ENCODE data around the gene CFAP61. TPM values are rescaled to one million over a fixed set of nuclear protein-coding genes. Genes with fewer than 3 reads are reported as not detected.

CFAP61 gene
- total RNA-seq, 1 donor: not detected

DNA sequence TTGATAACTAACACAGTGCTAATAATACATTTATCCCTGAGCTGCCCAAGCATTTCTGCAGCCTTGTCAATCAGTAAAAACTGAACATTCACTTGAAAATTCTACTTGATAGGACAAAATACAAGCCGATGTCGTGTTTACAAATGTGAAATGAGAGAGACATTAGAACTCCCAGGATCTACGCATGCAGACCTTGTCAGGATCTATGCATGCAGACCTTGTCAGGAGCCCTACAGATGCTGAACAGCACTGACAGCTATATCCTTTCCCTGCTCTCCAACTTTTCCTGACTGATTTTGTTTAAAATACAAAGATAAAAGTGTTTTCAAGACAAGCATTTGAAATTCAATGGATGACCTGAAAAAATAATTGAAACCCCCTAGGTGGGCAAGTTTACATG, 344.5 kb downstream of the CFAP61 start:
- Histone ChIP-seq H3K4me3 (ENCODE audit: low read length) (no peak overlapping the region), H3K9me3 (ENCODE audit: low read depth, low read length) (no peaks in the 10 kb centered on the region), H3K27me3 (ENCODE audit: insufficient read depth, low read length) (no peaks in the 10 kb centered on the region), H3K4me1 (ENCODE audit: insufficient read depth, low read length) (peaks cover 28% of the 10 kb centered on the region)

DNA sequence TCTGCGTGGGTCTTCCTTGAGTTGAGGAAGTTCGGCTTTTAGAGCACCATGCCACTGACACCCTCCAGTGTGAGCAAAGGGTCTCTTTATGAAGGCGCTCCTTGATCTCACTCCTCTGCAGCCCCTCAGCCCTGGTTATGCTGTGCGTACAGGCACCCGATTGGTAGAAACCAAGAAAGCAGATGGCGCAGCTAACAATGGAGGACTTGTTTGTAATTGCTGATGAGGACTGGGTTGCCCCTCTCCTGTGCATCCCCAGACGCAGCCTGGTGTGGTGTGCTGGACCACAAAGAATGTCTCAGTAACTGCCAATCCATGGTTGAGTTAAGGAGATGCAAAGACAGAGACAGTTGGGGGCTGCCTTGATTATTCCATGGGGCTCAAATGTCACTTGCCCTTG, 345.8 kb downstream of the CFAP61 start:
- no peak overlapping the region for H3K4me3 ChIP-seq (ENCODE audit: low read length)
- H3K27me3 ChIP-seq (ENCODE audit: insufficient read depth, low read length): no peaks in the 10 kb centered on the region
- no peaks in the 10 kb centered on the region for H3K9me3 ChIP-seq (ENCODE audit: low read depth, low read length)
- peaks cover 20% of the 10 kb centered on the region for H3K4me1 ChIP-seq (ENCODE audit: insufficient read depth, low read length)

DNA sequence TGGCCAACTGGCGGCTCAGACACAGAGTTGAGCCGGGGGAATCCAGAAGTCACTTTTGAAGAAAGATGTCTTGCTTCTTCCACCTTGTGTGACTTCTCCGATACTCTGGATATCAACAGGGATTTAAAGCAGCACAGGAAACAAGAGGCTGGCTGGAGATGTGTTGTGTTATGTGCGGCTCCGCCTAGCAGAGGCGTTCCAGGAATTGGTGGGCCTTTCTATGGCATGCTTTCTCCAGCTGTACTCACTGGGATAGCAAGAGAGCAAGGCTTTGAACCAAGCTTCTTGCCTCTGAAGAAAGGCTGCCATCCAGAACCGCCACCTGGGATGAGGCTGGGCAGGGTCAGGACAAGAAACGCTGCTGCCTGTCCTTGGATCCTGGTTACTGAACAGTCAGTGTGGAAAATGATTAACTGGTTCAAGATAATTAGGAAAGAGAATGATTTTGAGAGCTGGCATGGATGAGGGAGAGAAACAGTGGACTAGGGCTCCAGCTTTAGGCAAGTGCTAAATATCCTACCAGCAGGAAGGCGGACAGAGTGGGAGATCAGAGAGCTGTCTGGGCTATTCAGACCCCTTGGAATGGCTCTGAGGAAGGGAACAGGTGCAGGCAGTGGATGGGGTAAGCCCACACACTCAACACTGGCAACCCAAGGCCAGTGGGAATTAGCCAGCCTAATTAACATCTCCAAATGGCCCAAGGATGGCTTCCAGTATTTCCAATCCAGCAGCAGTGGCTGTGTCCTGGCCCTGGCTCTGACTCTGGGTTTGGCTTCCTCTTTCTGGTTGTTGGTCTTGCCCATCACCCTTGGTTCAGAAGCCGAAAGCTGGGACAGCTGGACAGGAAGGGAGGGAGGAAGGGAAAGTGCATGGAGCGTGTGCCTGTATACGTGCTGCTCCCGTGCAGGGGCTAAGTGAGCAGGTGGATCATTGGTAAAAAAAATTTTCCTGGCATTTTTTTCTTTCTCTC, 347.5 kb downstream of the CFAP61 start:
- H3K4me1 ChIP-seq (ENCODE audit: insufficient read depth, low read length): peaks cover 3% of the 10 kb centered on the region
- no peak overlapping the region for H3K4me3 ChIP-seq (ENCODE audit: low read length)
- no peaks in the 10 kb centered on the region for H3K27me3 ChIP-seq (ENCODE audit: insufficient read depth, low read length)
- H3K9me3 ChIP-seq (ENCODE audit: low read depth, low read length): no peaks in the 10 kb centered on the region

DNA sequence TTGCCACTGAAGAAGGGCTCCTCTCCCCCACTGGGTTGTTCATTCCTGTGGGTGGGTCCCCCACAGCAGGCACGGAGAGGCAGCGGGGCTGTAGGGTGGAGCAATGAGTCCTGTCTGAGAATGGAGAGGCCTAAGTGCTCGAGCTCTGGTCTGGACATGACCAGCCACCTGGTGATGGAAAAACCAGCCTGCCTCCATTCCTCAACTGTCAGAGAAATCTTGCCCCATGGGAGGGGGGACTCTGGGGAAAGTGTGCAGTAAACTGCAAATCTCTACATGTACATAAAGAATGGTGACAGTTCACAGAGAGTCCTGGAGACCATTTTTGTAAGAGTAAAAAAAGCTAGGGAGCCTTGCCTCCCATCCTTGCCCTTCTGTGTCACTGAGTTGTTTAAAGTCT, 349.7 kb downstream of the CFAP61 start:
- Histone ChIP-seq H3K27me3 (ENCODE audit: insufficient read depth, low read length) (no peaks in the 10 kb centered on the region), H3K4me3 (ENCODE audit: low read length) (no peak overlapping the region), H3K9me3 (ENCODE audit: low read depth, low read length) (no peaks in the 10 kb centered on the region), H3K4me1 (ENCODE audit: insufficient read depth, low read length) (no peaks in the 10 kb centered on the region)

DNA sequence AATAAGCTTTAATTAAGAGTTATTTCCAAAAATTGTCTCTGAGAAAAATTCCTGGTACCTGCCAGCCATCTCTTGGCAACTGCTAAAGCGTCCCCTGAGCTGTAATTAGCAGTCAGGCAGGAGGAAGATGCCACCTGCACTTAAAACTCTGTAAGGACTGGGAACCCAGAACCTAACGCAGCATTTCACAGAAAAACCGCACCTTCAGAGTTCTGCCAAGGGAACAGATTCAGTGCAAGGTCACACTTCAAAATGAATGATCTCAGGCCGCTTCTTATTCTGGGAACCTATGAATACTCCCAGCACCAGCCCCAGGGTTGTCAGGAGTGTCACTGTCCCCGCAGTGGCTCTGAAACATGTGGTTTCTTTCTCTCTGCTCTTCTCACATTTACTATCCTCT, 352.3 kb downstream of the CFAP61 start:
- Histone ChIP-seq H3K4me1 (ENCODE audit: insufficient read depth, low read length) (no peaks in the 10 kb centered on the region), H3K4me3 (ENCODE audit: low read length) (no peak overlapping the region), H3K27me3 (ENCODE audit: insufficient read depth, low read length) (no peaks in the 10 kb centered on the region), H3K9me3 (ENCODE audit: low read depth, low read length) (no peaks in the 10 kb centered on the region)

DNA sequence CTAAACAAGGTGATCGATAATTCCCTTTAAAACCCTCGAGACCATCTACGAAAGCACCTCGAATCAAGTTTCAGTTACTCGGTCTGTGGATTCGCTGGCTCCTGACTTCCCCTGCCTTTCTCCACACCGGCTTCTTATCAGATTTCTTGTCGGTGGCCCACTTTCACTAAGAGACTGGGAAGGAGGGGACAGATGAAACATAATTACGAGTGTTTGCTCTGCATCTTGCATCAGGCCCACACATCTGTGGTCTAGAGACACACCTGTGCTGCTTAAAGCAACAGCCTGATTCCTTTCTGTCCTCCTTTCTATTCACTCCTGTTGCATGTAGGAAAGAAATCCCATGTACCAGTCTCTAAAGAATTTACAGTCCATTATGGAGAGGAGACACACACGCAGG, 353.3 kb downstream of the CFAP61 start:
- Histone ChIP-seq H3K27me3 (ENCODE audit: insufficient read depth, low read length) (no peaks in the 10 kb centered on the region), H3K4me1 (ENCODE audit: insufficient read depth, low read length) (no peaks in the 10 kb centered on the region), H3K4me3 (ENCODE audit: low read length) (no peak overlapping the region), H3K9me3 (ENCODE audit: low read depth, low read length) (no peaks in the 10 kb centered on the region)

DNA sequence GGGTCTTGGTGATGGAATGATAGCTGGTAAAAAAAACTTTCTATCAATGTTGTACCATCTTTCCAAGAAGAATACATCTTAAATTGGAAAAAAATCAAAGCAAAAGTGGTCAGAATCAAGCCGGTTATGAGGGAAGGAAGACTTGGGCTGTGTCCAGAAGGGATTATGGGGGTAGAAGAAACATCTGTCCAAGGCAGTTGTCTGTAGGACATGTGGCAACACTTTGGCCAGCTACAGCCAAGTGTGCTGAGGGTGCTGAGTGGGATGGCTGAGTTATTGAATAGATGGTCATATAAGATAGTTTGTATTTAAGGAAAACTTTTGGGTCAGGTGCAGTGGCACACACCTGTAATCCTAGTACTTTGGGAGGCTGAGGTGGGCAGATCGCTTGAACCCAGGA, 354.0 kb downstream of the CFAP61 start:
- H3K27me3 ChIP-seq (ENCODE audit: insufficient read depth, low read length): no peaks in the 10 kb centered on the region
- no peaks in the 10 kb centered on the region for H3K9me3 ChIP-seq (ENCODE audit: low read depth, low read length)
- H3K4me1 ChIP-seq (ENCODE audit: insufficient read depth, low read length): no peaks in the 10 kb centered on the region

DNA sequence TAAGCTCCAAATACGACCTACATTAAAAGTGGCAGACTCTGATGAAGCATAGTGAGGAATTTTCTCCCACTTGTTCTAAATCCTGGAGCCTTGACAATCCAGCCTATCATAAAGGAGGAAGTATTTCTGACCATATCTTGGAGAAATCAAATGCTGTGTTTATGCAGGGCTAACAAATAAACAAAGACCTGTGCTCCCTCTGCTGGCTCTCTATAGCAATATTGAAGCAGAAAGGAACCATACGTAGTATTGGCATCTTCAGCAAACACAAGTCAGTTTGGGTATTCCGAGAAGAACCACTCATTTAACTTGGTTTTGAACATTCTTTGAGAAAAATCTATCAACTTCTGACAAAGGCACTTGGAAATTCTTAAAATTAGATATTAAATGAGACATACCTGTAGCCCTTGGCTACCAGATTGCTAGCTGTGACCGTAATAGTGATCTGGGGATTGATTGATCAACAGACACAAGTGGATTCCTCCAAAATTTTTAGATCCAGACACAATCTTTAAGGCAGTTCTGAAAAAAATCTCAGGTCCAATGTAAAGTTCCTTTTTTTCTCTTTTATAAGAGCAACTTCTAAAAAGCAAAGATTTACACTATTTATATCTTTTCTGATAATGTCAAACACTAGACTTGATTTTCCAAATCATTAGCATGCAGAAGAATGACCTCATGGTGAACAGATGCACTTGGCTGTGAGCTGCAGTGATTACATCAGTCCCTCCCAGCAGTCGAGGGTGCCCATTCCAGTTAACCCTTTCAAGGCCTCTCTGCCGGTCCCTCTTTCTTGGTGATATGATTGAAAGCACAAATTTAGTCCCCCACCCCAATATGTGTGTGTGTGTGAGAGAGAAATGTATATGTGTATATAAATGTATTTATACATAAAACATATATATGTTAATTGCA, 355.8 kb downstream of the CFAP61 start:
- Histone ChIP-seq H3K4me3 (ENCODE audit: low read length) (no peak overlapping the region), H3K9me3 (ENCODE audit: low read depth, low read length) (no peaks in the 10 kb centered on the region), H3K27me3 (ENCODE audit: insufficient read depth, low read length) (no peaks in the 10 kb centered on the region), H3K4me1 (ENCODE audit: insufficient read depth, low read length) (no peaks in the 10 kb centered on the region)

More for the DNA sequence above, 354.0 kb downstream of the CFAP61 start:
- no peak overlapping the region for H3K4me3 ChIP-seq (ENCODE audit: low read length)

DNA sequence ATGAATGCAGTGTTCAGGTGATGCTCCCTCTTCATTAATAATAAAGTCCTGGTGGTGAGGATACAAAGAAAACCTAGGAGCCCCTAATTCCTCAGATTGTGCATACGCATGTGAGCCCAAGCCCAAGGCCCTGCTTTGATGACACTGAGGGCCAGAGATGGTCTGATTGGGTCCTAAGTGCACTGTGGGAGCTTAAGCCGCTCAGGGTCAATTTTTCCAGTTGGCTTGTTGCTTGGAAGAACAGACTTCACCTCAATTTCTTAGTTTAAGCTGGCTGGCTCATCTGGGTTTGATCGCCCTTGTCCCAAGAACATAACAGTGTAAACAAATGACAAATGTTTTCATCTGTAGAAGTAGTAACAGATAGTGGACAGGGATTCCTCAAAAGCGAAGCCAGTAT, 357.0 kb downstream of the CFAP61 start:
- Histone ChIP-seq H3K4me1 (ENCODE audit: insufficient read depth, low read length) (no peaks in the 10 kb centered on the region), H3K27me3 (ENCODE audit: insufficient read depth, low read length) (no peaks in the 10 kb centered on the region), H3K4me3 (ENCODE audit: low read length) (no peak overlapping the region), H3K9me3 (ENCODE audit: low read depth, low read length) (no peaks in the 10 kb centered on the region)

Other genes with a start within 250 kb of the CFAP61 start
- gene NAA20, start 35.2 kb upstream of the CFAP61 start, total RNA-seq: 18.4 TPM
- gene CRNKL1, start 66 bp upstream of the CFAP61 start, total RNA-seq: 26.1 TPM

All from mononuclear cell (primary cell).